ENCODE results near the gene ITGB7.

The ITGB7 gene

GRCh38 chr12:53207042-53207441 is at the start of gene ITGB7:
TSS of gene ITGB7 (minus strand) at chr12:53207251. CDS start at chr12:53200443, 6,808 bp downstream.
- no peak for DNase-seq

- DNase-seq: no peak
These were observed 48.9 kb upstream of the ITGB7 start for GRCh38 chr12:53255996-53256395.

GRCh38 chr12:53254816-53255545 is 47.9 kb upstream of the ITGB7 start:
- no peak for DNase-seq

- no peak for DNase-seq
These were observed 46.2 kb upstream of the ITGB7 start for GRCh38 chr12:53253298-53253697.

- DNase-seq: no peak
These were observed 45.4 kb upstream of the ITGB7 start for GRCh38 chr12:53252349-53252916.

GRCh38 chr12:53251477-53252348 is 44.7 kb upstream of the ITGB7 start:
- no peak for DNase-seq

- no peak for DNase-seq
These were observed 38.2 kb upstream of the ITGB7 start for GRCh38 chr12:53245286-53245685.

GRCh38 chr12:53244337-53244736 is 37.3 kb upstream of the ITGB7 start:
- DNase-seq: no peak

GRCh38 chr12:53241623-53242412 is 34.8 kb upstream of the ITGB7 start:
- no peak for DNase-seq

- DNase-seq: no peak
These were observed 32.7 kb upstream of the ITGB7 start for GRCh38 chr12:53239643-53240258.

- DNase-seq: no peak
These were observed 29.5 kb upstream of the ITGB7 start for GRCh38 chr12:53236443-53237111.

- DNase-seq: no peak
These were observed 28.8 kb upstream of the ITGB7 start for GRCh38 chr12:53235742-53236442.

GRCh38 chr12:53235164-53235563 is 28.1 kb upstream of the ITGB7 start:
- DNase-seq: no peak

- DNase-seq: no peak
These were observed 27.3 kb upstream of the ITGB7 start for GRCh38 chr12:53234271-53234914.

GRCh38 chr12:53233671-53234121 is 26.6 kb upstream of the ITGB7 start:
- DNase-seq: no peak

- DNase-seq: no peak
These were observed 25.8 kb upstream of the ITGB7 start for GRCh38 chr12:53232646-53233461.

GRCh38 chr12:53231921-53232645 is 25.0 kb upstream of the ITGB7 start, which contains the start of gene RARG:
TSS of gene RARG (minus strand) at chr12:53232209. CDS start at chr12:53227545, 4,664 bp downstream.
- no peak for DNase-seq

- DNase-seq: no peak
These were observed 24.5 kb upstream of the ITGB7 start for GRCh38 chr12:53231671-53231920.

Measured in NCI-H187 treated with DMSO at 0.1 percent for 48 hours (cell line).